PC-3 (cell line): Measurements from ENCODE around the gene CRTC3. TPM values are rescaled to one million over a fixed set of nuclear protein-coding genes. Genes with fewer than 3 reads are reported as not detected.

Experiments used
- ATAC-seq: fragments of 200-7000 bp; cut with Tn5 transposase; 2 replicates; pipeline ENCODE4 v1.9.1; 2020; ENCODE audit warnings: mild to moderate bottlenecking, moderate library complexity
- BruUV-seq: library from RNA; stranded (reverse); fragments of 400-500 nt; replicated peaks from 2 replicates; lab custom pipeline; 2021; lab: Mats Ljungman, UMichigan
- CTCF ChIA-PET: fragments of 300-600 bp; sonication (Branson Sonifier 250); formaldehyde crosslinking; loops from one replicate; lab custom pipeline; 2022; ENCODE audit warnings: antibody characterized with exemption; lab: Charles Lee
- POLR2A ChIA-PET: fragments of 300-600 bp; sonication (Branson Sonifier 250); formaldehyde crosslinking; loops from one replicate; lab custom pipeline; 2022; ENCODE audit warnings: antibody characterized with exemption; ENCODE audit not compliant: unreplicated experiment; lab: Charles Lee
- DNase-seq: peaks from one replicate; pipeline ENCODE4 v3.0.0-alpha.2; 2015
- H2AFZ ChIP-seq: fragments of 300-600 bp; sonication (generic); 2 replicates; pipeline ENCODE4 v1.6.0; 2016; ENCODE audit warnings: antibody characterized with exemption, low read length
- H3F3A ChIP-seq: fragments of 300-600 bp; sonication (generic); one replicate; pipeline ENCODE4 v1.6.0; 2017; ENCODE audit warnings: antibody characterized with exemption, low read length, control low read depth, mild to moderate bottlenecking; ENCODE audit not compliant: unreplicated experiment
- H3K27ac ChIP-seq: fragments of 300-600 bp; sonication (generic); 2 replicates; pipeline ENCODE4 v1.5.1; 2016; ENCODE audit warnings: mild to moderate bottlenecking, low read length
- H3K27me3 ChIP-seq: fragments of 300-600 bp; sonication (generic); 2 replicates; pipeline ENCODE4 v1.6.1; 2016; ENCODE audit warnings: low read length, mixed read lengths
- H3K36me3 ChIP-seq: fragments of 300-600 bp; sonication (generic); 2 replicates; pipeline ENCODE4 v1.6.1; 2016; ENCODE audit warnings: low read depth, mixed run types, low read length, mixed read lengths
- H3K4me1 ChIP-seq: fragments of 300-600 bp; sonication (generic); 2 replicates; pipeline ENCODE4 v1.5.1; 2016; ENCODE audit warnings: low read length; ENCODE audit not compliant: insufficient read depth
- H3K4me2 ChIP-seq: fragments of 300-600 bp; sonication (generic); 2 replicates; pipeline ENCODE4 v1.6.0; 2016; ENCODE audit warnings: low read length
- H3K4me3 ChIP-seq: fragments of 300-600 bp; sonication (generic); 2 replicates; pipeline ENCODE4 v1.5.1; 2016; ENCODE audit warnings: mild to moderate bottlenecking, low read length, mixed read lengths
- H3K79me2 ChIP-seq: fragments of 300-600 bp; sonication (generic); 2 replicates; pipeline ENCODE4 v1.6.1; 2017; ENCODE audit warnings: low read length, mixed read lengths
- H3K9ac ChIP-seq: fragments of 300-600 bp; sonication (generic); 2 replicates; pipeline ENCODE4 v1.6.0; 2016; ENCODE audit warnings: mild to moderate bottlenecking, low read length
- H3K9me2 ChIP-seq: fragments of 300-600 bp; sonication (generic); replicated peaks from 2 replicates; pipeline ENCODE4 v1.6.1; 2016; ENCODE audit warnings: mixed run types, low read length, mixed read lengths
- H3K9me3 ChIP-seq: fragments of 300-600 bp; sonication (generic); 2 replicates; pipeline ENCODE4 v1.6.1; 2016; ENCODE audit warnings: low read length, mixed read lengths
- H4K20me1 ChIP-seq: fragments of 300-600 bp; sonication (generic); 2 replicates; pipeline ENCODE4 v1.6.1; 2016; ENCODE audit warnings: low read length, mixed read lengths
- CTCF ChIP-seq: fragments of 300-600 bp; sonication (generic); conservative IDR thresholded peaks from 2 replicates; pipeline ENCODE4 v1.5.1; 2017; ENCODE audit warnings: antibody characterized with exemption, low read depth, mild to moderate bottlenecking, low read length
- EZH2 ChIP-seq: fragments of 300-600 bp; sonication (generic); IDR thresholded peaks from one replicate; pipeline ENCODE4 v1.6.1; 2017; ENCODE audit warnings: antibody characterized with exemption, mild to moderate bottlenecking, low read length; ENCODE audit not compliant: unreplicated experiment
- EZH2phosphoT487 ChIP-seq: fragments of 300-600 bp; sonication (generic); IDR thresholded peaks from 2 replicates; pipeline ENCODE4 v1.6.1; 2018; ENCODE audit warnings: mild to moderate bottlenecking, antibody characterized with exemption, low read length, borderline replicate concordance
- intact Hi-C: fragments of 100-400 bp; cut with micrococcal nuclease; formaldehyde crosslinking; loops from 2 replicates; pipeline ENCODE4 v1.9.0; 2023
- total RNA-seq: library from RNA; depleted of rRNA; stranded (reverse); fragments of >200 nt; gene quantifications from 2 replicates; pipeline ENCODE4 v1.2.3, GENCODE V29; 2014

The CRTC3 gene
- total RNA-seq, 1 experiment from 2014 or later = 12.4 TPM

- no TSS peak for BruUV-seq
- H3K4me3 ChIP-seq = no peak overlapping the region
- no peak overlapping the region for H3K9ac ChIP-seq
- intact Hi-C loops = no loop called here
- no peaks in the 10 kb centered on the region for H4K20me1 ChIP-seq
- no peak overlapping the region for H3K4me2 ChIP-seq
- H3K36me3 ChIP-seq = no peaks in the 10 kb centered on the region
- H3K4me1 ChIP-seq = peaks cover 17% of the 10 kb centered on the region
- DNase-seq = no peak
- H3K27ac ChIP-seq = no peak overlapping the region
- H3K27me3 ChIP-seq = no peaks in the 10 kb centered on the region
- H3K79me2 ChIP-seq = no peaks in the 10 kb centered on the region
- TF ChIP-seq EZH2phosphoT487 (no peak), CTCF (no peak), EZH2 (no peak)
- H2AFZ ChIP-seq = no peak overlapping the region
- H3K9me3 ChIP-seq = no peaks in the 10 kb centered on the region
- no peaks in the 10 kb centered on the region for H3K9me2 ChIP-seq
- ChIA-PET CTCF (no interaction called here), POLR2A (no interaction called here)
- H3F3A ChIP-seq = no peaks in the 10 kb centered on the region
- no peak for ATAC-seq
Measured at GRCh38 chr15:90644952-90645725, 115.4 kb downstream of the CRTC3 start.

- Histone ChIP-seq H4K20me1 (no peaks in the 10 kb centered on the region), H3K9me2 (no peaks in the 10 kb centered on the region), H3K4me1 (peaks cover 21% of the 10 kb centered on the region), H2AFZ (no peak overlapping the region), H3K9me3 (no peaks in the 10 kb centered on the region), H3K4me2 (no peak overlapping the region), H3K27me3 (no peaks in the 10 kb centered on the region), H3K27ac (no peak overlapping the region), H3F3A (no peaks in the 10 kb centered on the region), H3K9ac (no peak overlapping the region), H3K4me3 (no peak overlapping the region), H3K79me2 (no peaks in the 10 kb centered on the region), H3K36me3 (no peaks in the 10 kb centered on the region)
- intact Hi-C loops = no loop called here
- no peak for TF ChIP-seq EZH2phosphoT487
- ATAC-seq = no peak
- no TSS peak for BruUV-seq
- no peak for DNase-seq
- CTCF ChIA-PET = no interaction called here
- POLR2A ChIA-PET = no interaction called here
Measured at GRCh38 chr15:90645873-90646575, 116.3 kb downstream of the CRTC3 start.

- Histone ChIP-seq H3F3A (no peaks in the 10 kb centered on the region), H3K9ac (no peak overlapping the region), H3K79me2 (no peaks in the 10 kb centered on the region), H4K20me1 (no peaks in the 10 kb centered on the region), H2AFZ (no peak overlapping the region), H3K4me2 (no peak overlapping the region), H3K36me3 (no peaks in the 10 kb centered on the region), H3K9me3 (no peaks in the 10 kb centered on the region), H3K27me3 (no peaks in the 10 kb centered on the region), H3K27ac (no peak overlapping the region), H3K4me3 (no peak overlapping the region), H3K4me1 (peaks cover 21% of the 10 kb centered on the region), H3K9me2 (no peaks in the 10 kb centered on the region)
- CTCF ChIA-PET = no interaction called here
- ATAC-seq (no peak), DNase-seq (no peak)
- BruUV-seq = no TSS peak
- POLR2A ChIA-PET = no interaction called here
- intact Hi-C loops = no loop called here
- TF ChIP-seq EZH2 (no peak), EZH2phosphoT487 (no peak), CTCF (no peak)
Measured at GRCh38 chr15:90646662-90647305, 117.1 kb downstream of the CRTC3 start.
